ENCODE results near the gene MYL4. TPM values are rescaled to one million over a fixed set of nuclear protein-coding genes. Genes with fewer than 3 reads are reported as not detected.

The MYL4 gene
- total RNA-seq, 1 experiment from 2014 or later = 1.6 TPM

GRCh38 chr17:47239967-47240651 is 31.0 kb downstream of the MYL4 start:
- BruUV-seq (replicated peaks) = no TSS peak
- no peaks in the 10 kb centered on the region for H3K27me3 ChIP-seq (ENCODE audit: low read length)
- H3K9me3 ChIP-seq (ENCODE audit: low read length) = no peaks in the 10 kb centered on the region
- intact Hi-C loops (cut with micrococcal nuclease) = loop anchor here (1.0 kb wide), 2 partner anchors 11 to 65 kb away; no protein-coding TSS in a partner anchor
- H3K4me3 ChIP-seq (ENCODE audit: low read length) = no peak overlapping the region
- peak overlapping the region; percentile 71 for H2AFZ ChIP-seq (ENCODE audit: low read length)
- peak overlapping the region; percentile 49 for H3K4me2 ChIP-seq (ENCODE audit: low read length)
- no peaks in the 10 kb centered on the region for H3K36me3 ChIP-seq (ENCODE audit: low read depth, low read length)
- H3K79me2 ChIP-seq (ENCODE audit: low read length) = no peaks in the 10 kb centered on the region
- peak overlapping the region; percentile 84 for H3K27ac ChIP-seq (ENCODE audit: low read length)
- ATAC-seq (peak; percentile 98), DNase-seq (peak; percentile 100)
- TF ChIP-seq CTCF (conservative IDR thresholded peaks at IDR 0.05; ENCODE audit: low read depth, low read length) (no peak), EZH2 (IDR thresholded peaks at IDR 0.05; ENCODE audit: low read length, unreplicated experiment) (no peak), EZH2phosphoT487 (IDR thresholded peaks at IDR 0.05; ENCODE audit: borderline replicate concordance, low read length) (no peak)
- H3K9ac ChIP-seq (ENCODE audit: low read length) = peak overlapping the region; percentile 42
- ChIA-PET POLR2A (ENCODE audit: unreplicated experiment) (interaction anchor here (0.5 to 1.3 kb wide), 5 partner anchors 27 to 1109 kb away, joined by 3 to 9 read pairs (median 3); no protein-coding TSS in a partner anchor), CTCF (interaction anchor here (0.6 to 2.3 kb wide), 4 partner anchors 9 to 93 kb away, joined by 3 to 17 read pairs (median 8); no protein-coding TSS in a partner anchor)
- H3K4me1 ChIP-seq (ENCODE audit: insufficient read depth, low read length) = peaks cover 21% of the 10 kb centered on the region
- no peaks in the 10 kb centered on the region for H3K9me2 ChIP-seq (replicated peaks; ENCODE audit: low read length)
- no peaks in the 10 kb centered on the region for H3F3A ChIP-seq (ENCODE audit: low read length, unreplicated experiment)
- H4K20me1 ChIP-seq (ENCODE audit: low read length) = no peaks in the 10 kb centered on the region

- Histone ChIP-seq H3K27me3 (ENCODE audit: low read length) (no peaks in the 10 kb centered on the region), H3K4me2 (ENCODE audit: low read length) (peak overlapping the region; percentile 49), H3K9me2 (replicated peaks; ENCODE audit: low read length) (no peaks in the 10 kb centered on the region), H3K4me3 (ENCODE audit: low read length) (no peak overlapping the region), H3K36me3 (ENCODE audit: low read depth, low read length) (no peaks in the 10 kb centered on the region), H3K4me1 (ENCODE audit: insufficient read depth, low read length) (peaks cover 21% of the 10 kb centered on the region), H2AFZ (ENCODE audit: low read length) (no peak overlapping the region), H3K27ac (ENCODE audit: low read length) (0 out of 2 replicates have a peak overlapping the region, but pooled peaks have one; percentile 84), H3F3A (ENCODE audit: low read length, unreplicated experiment) (no peaks in the 10 kb centered on the region), H3K9ac (ENCODE audit: low read length) (no peak overlapping the region), H3K79me2 (ENCODE audit: low read length) (no peaks in the 10 kb centered on the region), H3K9me3 (ENCODE audit: low read length) (no peaks in the 10 kb centered on the region), H4K20me1 (ENCODE audit: low read length) (no peaks in the 10 kb centered on the region)
- BruUV-seq (replicated peaks) = no TSS peak
- TF ChIP-seq CTCF (conservative IDR thresholded peaks at IDR 0.05; ENCODE audit: low read depth, low read length) (no peak), EZH2phosphoT487 (IDR thresholded peaks at IDR 0.05; ENCODE audit: borderline replicate concordance, low read length) (no peak), EZH2 (IDR thresholded peaks at IDR 0.05; ENCODE audit: low read length, unreplicated experiment) (no peak)
- intact Hi-C loops (cut with micrococcal nuclease) = loop anchor here (1.0 kb wide), 2 partner anchors 12 to 64 kb away; no protein-coding TSS in a partner anchor
- ChIA-PET POLR2A (ENCODE audit: unreplicated experiment) (interaction anchor here (1.3 kb wide), 1 partner anchor 65 kb away, joined by 8 read pairs; no protein-coding TSS in a partner anchor), CTCF (interaction anchor here (0.6 to 2.3 kb wide), 3 partner anchors 75 to 379 kb away, joined by 3 to 17 read pairs (median 13); no protein-coding TSS in a partner anchor)
- DNase-seq = no peak
- no peak for ATAC-seq
These were observed 31.7 kb downstream of the MYL4 start for GRCh38 chr17:47240806-47241205.

GRCh38 chr17:47242648-47243047 is 33.5 kb downstream of the MYL4 start:
- Histone ChIP-seq H3K4me2 (ENCODE audit: low read length) (no peak overlapping the region), H3K9me3 (ENCODE audit: low read length) (no peaks in the 10 kb centered on the region), H3F3A (ENCODE audit: low read length, unreplicated experiment) (no peaks in the 10 kb centered on the region), H3K79me2 (ENCODE audit: low read length) (no peaks in the 10 kb centered on the region), H3K4me3 (ENCODE audit: low read length) (no peak overlapping the region), H3K9me2 (replicated peaks; ENCODE audit: low read length) (no peaks in the 10 kb centered on the region), H2AFZ (ENCODE audit: low read length) (no peak overlapping the region), H3K27me3 (ENCODE audit: low read length) (no peaks in the 10 kb centered on the region), H3K27ac (ENCODE audit: low read length) (no peak overlapping the region), H3K9ac (ENCODE audit: low read length) (no peak overlapping the region), H4K20me1 (ENCODE audit: low read length) (no peaks in the 10 kb centered on the region), H3K36me3 (ENCODE audit: low read depth, low read length) (no peaks in the 10 kb centered on the region), H3K4me1 (ENCODE audit: insufficient read depth, low read length) (peaks cover 21% of the 10 kb centered on the region)
- DNase-seq (no peak), ATAC-seq (no peak)
- TF ChIP-seq EZH2 (IDR thresholded peaks at IDR 0.05; ENCODE audit: low read length, unreplicated experiment) = no peak
- no peak for TF ChIP-seq CTCF (conservative IDR thresholded peaks at IDR 0.05; ENCODE audit: low read depth, low read length)
- TF ChIP-seq EZH2phosphoT487 (IDR thresholded peaks at IDR 0.05; ENCODE audit: borderline replicate concordance, low read length) = no peak
- no TSS peak for BruUV-seq (replicated peaks)
- CTCF ChIA-PET = no interaction called here
- POLR2A ChIA-PET (ENCODE audit: unreplicated experiment) = interaction anchor here (0.6 kb wide), 1 partner anchor 254 kb away, joined by 4 read pairs; no protein-coding TSS in a partner anchor
- intact Hi-C loops (cut with micrococcal nuclease) = no loop called here

All from PC-3 (cell line).